Kidney capillary endothelial cell (primary cell): ENCODE results near the gene BMP7.

Experiments
- DNase-seq: peaks from one replicate; pipeline ENCODE4 v3.0.0-alpha.2; 2018; ENCODE audit warnings: low spot score

BMP7 gene

DNA sequence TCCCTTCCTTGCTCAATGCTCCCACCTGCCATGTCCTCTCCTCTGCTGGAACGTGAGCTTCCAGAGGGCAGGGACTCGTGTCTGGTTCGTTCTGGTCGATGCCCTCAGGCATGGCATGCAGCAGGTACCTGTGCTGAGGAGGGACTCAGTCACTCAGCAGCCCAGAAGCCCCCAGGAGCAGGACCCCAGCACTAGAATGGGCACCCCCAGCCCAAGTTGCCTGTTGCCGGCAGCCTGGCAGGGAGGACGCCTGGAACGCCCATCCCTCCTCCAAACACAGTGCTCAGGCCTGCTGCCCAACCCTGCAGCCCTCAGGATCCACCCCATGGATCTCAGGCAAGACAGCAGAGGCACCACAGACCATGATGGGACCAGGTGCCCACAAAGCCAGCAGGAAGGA lies 40.6 kb downstream of the BMP7 start:
- DNase-seq, result no peak

- no peak for DNase-seq
Observed at GRCh38 chr20:57225197-57225733, 41.2 kb downstream of the BMP7 start.

- no peak for DNase-seq
Observed at GRCh38 chr20:57224641-57225138, 41.8 kb downstream of the BMP7 start.

- DNase-seq, result no peak
Observed at GRCh38 chr20:57223648-57224489, 42.6 kb downstream of the BMP7 start.

GRCh38 chr20:57222631-57222950 lies 43.9 kb downstream of the BMP7 start:
- no peak for DNase-seq

DNA sequence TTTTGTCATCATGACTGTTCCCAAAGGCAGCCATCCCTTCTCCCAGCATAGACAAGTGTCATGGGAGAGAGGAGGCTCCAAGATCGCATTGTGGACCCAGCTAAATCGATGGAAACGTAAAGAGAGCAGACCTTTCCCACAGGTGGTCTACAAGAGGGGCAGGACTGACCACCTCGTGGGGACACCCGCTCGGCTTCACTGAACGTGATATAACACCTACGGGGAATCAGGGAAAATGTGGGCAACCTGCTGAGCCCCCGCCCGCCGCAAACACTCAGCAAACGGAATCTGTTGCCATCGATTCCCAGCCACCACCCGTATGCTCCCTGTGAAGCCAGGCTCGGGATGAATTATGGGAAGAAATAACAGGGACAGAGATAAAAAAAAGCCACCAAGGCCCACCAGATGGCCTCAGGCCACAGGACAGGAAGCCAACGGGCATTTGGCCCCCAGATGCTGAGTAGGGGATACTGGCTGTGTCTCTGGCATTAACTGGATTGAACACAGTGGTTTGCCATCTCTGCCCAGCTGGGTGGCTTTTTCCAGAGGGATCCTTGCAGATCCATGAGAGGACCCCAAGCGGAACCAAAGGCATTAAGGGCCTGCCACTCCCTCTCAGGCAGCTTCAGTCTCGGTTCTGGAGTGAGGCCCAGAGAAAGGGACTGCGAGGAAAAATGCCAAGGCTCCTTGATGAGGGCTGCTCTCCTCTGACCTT lies 44.4 kb downstream of the BMP7 start:
- no peak for DNase-seq

GRCh38 chr20:57220337-57221145 lies 45.9 kb downstream of the BMP7 start:
- no peak for DNase-seq

- no peak for DNase-seq
Observed at GRCh38 chr20:57219071-57219677, 47.3 kb downstream of the BMP7 start.

- no peak for DNase-seq
Observed at GRCh38 chr20:57218489-57218888, 48.0 kb downstream of the BMP7 start.

GRCh38 chr20:57217802-57218201 lies 48.6 kb downstream of the BMP7 start:
- DNase-seq, result no peak

DNA sequence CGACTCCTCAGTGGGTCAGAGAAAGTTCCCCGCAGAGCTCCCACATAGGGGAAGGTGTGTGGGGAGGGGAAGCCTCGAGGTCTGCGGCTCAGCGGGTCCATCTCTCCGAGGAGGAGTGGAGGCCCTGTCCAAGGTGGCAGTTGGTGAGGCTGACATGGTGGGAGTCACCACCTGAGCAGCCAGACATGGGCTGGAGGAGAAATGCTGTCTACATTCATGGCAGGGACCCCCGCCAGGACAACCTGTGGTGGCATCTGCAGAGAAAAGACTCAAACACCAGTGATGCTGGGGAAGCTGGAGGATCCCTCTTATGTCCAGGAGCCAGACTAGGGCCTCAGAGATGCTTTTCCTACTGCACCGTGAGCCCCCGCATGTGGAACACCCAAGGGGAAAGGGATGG lies 49.8 kb downstream of the BMP7 start:
- DNase-seq, result no peak

DNA sequence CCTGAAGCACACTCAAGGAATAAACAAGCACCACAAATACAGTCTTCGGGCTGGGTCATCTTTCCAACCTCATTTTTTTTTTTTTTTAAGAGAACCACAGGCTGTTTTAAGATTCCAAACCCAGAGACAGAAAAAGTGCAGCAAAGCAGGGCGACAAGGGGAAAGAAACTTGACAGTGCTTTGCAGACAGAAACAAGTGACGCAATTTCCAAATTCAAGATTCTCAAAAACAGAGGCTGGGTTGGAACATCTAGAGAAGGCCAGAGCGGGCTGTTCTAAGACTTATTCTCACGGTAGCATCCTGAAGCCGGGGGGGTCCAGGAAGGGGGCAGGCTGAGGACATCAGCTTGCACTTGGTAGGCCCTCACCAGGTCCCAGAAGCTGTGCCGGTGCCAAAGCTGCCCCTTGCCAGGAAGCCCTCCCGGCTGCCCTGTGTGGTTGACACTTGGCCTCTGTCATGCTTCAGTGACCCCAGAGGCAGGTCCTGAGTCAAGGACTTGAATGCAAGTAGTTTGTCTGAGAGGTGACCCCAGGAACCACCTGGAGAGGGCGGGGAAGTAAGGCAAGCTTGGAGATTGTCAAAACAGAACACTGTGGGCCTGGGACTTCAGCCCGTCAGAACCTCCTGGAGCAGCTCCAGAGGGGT lies 50.5 kb downstream of the BMP7 start:
- no peak for DNase-seq

- no peak for DNase-seq
Observed at GRCh38 chr20:57215426-57215825, 51.0 kb downstream of the BMP7 start.

DNA sequence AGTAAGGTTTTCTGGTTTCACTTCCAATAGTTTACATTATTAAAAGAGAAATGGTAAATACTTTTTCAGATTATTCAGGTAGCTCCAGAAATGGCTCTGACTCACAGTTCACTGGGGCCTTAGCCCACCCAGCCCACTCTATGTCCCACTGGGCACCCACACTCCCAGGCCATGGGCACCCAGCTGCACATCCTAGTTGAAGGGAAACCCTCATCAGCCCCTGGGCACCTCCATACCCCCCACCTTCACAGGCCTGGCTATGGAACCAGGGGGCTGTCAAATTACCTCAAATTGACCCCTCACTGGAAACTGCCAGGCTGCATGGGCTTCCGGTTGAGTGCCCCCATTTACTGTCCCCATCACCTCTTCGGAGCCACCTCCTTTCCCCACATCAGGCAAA lies 51.5 kb downstream of the BMP7 start:
- no peak for DNase-seq

GRCh38 chr20:57214427-57214826 lies 52.0 kb downstream of the BMP7 start:
- DNase-seq, result no peak

GRCh38 chr20:57213924-57214323 lies 52.5 kb downstream of the BMP7 start:
- DNase-seq, result no peak

- no peak for DNase-seq
Observed at GRCh38 chr20:57213291-57213690, 53.1 kb downstream of the BMP7 start.

- peak; percentile 58 for DNase-seq
Observed at GRCh38 chr20:57212534-57213276, 53.7 kb downstream of the BMP7 start.

DNA sequence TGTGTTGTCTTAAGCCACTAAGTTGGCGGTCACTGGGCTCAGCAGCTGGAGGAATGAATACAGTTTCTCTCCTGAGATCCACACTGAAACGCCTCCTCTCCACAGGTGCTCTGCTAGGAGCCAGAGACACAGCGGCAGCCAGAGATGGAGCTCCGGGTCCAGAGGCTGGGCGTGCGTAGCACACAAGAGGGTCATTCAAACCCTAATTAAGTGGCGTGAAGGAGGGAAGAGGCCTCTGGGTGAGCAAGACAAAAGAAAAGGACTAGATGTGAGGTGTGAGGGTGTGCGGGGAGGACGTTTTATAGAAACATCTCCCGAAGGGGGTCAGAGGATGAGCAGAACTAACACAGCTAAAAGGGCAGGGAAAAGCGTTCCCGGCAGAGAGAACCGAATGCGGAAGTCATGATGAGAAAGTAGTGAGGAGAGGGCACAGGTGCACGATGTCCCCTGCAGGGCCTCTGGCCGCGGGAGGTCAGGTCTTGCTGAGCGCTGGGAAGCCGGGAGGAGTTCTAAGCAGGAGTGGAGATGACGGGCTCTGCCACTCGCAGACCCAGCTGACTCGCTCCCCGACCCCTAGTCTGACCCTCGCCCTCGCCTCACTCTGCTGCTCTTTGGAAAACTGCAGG lies 54.4 kb downstream of the BMP7 start:
- no peak for DNase-seq

DNA sequence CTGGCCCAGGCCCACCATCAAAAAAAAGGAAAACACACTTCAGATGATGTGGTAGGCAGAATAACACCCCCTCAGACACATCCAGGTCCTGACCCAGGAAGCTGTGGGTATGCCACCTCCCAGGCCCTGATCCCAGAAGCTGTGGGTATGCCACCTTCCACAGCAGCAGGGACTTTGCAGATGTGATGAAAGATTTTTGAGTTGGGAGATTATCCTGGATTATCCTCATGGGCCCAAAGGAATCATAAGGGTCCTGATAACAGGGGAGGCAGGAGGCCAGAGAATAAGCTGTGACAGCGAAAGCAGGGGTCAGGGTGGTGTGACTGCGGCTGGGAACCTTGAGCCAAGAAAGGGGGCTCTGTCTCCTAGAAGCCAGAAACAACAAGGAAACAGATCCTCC lies 55.0 kb downstream of the BMP7 start:
- no peak for DNase-seq
